T follicular helper cell (primary cell): ENCODE data around the gene CPLX1.
A peak's percentile ranks its signal among the peaks of the same experiment; 100 is the strongest.
"Not testable (repeated sequence)": the region's sequence is repeated elsewhere in the genome, so short reads cannot be mapped to it uniquely, and the experiment has no call there.

ENCODE experiments used
- DNase-seq: peaks from one replicate; pipeline ENCODE4 v3.0.0-alpha.2; 2020; ENCODE audit warnings: low read depth

CPLX1 gene

GRCh38 chr4:791898-792625, 33.9 kb downstream of the CPLX1 start:
- DNase-seq, result peak; percentile 21

- no peak for DNase-seq
Measured at GRCh38 chr4:791252-791897, 34.6 kb downstream of the CPLX1 start.

DNA sequence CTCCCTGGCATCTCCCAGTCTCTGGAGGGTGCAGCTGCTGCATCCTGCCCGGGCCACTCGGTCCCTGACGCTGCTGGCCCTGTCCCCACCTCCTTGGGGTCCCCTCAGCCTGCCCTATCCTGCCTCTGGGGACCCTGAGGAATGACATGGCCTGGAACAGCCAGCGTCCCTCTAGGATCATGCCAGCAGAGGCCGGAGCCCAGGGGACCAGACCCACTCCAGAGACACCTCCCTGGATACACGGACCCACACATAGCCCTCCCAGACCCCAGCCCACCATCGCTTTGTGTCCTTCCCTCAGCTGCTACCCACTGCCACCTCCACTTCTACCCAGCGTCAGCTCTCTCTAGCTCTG, 35.5 kb downstream of the CPLX1 start:
- no peak for DNase-seq

GRCh38 chr4:789571-790465, 36.1 kb downstream of the CPLX1 start:
- DNase-seq, result no peak

DNA sequence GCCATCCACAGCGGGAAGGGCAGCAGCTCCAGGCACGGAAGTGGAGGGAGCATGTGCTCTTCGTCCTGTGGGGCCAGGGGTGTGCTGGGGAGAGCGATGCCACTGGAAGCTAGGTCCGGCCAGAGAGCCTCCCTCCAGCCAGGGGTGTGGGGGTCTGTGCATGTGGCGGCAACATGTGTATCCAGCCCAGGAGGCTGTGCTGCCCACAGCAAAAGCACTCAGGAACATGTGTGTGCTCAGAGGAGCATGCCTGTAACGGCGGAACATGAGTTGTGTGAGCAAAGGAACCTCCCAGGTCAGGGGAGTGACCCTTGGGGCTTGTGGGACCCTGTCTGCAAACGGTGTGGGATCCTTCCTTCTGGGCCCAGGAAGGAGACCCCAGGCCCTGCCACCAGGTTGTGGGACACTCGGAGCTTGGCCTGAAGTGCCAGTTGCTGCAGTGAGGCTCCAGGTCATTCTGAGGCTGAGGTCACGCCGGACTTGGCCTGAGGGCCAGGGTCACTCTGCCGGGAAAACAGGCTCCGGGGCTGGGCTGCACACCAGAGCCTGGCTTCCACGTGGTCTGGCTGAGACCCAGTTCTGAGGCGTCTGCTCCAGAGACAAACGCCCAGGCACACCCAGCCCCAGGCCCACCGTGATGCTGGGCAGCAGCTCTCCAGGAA, 37.2 kb downstream of the CPLX1 start:
- no peak for DNase-seq

GRCh38 chr4:788006-788635, 37.8 kb downstream of the CPLX1 start:
- no peak for DNase-seq

- DNase-seq, result no peak
Measured at GRCh38 chr4:787561-787981, 38.4 kb downstream of the CPLX1 start.

GRCh38 chr4:786861-787300, 39.0 kb downstream of the CPLX1 start:
- no peak for DNase-seq

- DNase-seq, result no peak
Measured at GRCh38 chr4:786074-786741, 39.7 kb downstream of the CPLX1 start.

DNA sequence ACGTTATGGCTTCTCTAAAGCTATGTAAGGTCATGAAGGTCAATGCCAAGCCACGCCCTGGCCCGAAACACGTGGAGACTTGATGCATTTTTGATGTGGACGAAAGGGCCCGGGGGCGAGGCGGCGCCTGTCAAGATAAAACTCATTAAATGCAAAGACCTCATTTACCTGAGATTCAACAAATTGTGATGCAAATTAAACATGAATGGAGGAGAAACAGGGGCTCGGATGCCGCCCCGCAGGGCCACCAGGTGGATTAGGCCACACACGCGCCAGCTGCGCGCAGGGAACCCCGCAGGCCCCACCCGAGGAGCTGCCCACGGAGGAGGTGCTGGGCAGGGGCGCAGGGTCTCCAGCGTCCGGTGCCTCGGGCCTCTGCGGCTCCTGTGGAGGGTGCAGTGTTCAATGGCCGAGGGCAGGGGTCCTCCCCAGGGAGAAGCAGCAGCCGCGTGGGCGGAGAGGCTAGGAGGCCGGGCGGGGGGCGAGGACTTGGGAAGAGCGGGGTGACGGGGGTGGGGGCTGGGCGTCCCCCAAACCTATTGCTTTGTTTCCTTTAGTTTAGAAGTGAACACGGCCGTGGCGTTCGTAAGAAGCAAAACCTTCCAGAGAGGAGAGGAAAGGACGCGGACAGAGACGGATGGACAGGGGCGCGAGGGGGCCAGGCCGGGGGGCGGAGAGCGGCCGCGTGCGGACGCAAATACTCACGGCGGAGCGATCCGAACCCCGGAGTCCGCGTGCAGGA, 40.4 kb downstream of the CPLX1 start:
- DNase-seq, result no peak

GRCh38 chr4:784401-785331, 41.3 kb downstream of the CPLX1 start:
- no peak for DNase-seq

- peak; percentile 97 for DNase-seq
Measured at GRCh38 chr4:781493-782216, 44.3 kb downstream of the CPLX1 start.

DNA sequence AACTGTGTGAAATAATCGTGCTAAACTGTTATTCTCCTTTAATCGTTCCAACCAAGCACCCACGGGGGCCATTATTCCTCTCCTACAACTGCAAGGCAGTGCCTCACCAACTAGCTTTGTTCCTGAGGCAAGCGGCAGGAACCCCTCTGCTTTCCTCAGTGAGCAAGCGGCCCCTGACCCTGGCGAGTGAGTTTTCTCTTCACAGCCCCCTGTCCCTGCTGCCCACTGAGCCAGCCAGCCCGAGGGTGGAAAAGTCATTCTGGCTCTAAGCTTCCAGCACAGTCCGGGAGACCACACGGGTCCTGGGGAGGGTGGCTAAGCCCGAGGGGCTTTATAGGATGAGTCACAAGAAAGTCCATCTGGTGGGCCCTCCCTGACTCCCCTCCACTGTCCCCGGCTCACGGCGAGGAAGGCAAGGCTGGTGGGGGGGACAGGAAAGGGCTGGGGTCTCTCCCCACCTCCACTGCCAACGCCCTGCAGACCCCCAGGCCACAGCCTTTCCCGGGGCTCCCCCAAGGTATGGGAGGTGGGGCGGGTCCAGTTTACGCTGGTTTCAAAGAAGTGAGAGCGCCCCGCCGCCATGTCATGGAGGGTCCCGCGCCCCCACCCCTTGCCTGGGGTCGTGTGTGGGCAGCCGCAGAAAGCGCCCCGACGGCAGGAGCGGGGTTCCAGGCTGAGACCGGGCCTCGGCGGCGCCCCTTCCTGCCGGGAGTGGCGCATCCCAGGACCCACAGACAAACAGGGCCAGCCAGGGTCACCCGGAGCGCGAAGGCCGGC, 45.0 kb downstream of the CPLX1 start:
- DNase-seq, result no peak

- DNase-seq, result not testable (repeated sequence)
Measured at GRCh38 chr4:780255-780654, 45.7 kb downstream of the CPLX1 start.

DNA sequence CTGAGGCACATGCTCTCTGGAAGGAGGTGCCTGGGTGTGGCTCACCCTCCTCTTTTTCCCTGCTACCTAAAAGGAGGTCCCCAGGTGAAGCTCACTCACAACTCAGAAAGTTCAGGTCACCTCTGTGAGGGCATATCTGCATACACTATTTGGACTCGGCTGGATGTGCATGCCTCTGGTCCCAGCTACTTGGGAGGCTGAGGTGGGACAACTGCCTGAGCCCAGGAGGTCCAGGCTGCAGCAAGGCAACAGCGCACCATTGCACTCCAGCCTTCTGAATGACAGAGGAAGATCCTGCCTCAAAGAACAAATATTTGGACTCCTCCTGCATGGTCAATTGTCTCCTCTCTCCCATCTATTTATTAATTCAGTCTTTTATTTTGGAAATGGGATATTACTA, 46.4 kb downstream of the CPLX1 start:
- DNase-seq, result no peak

DNA sequence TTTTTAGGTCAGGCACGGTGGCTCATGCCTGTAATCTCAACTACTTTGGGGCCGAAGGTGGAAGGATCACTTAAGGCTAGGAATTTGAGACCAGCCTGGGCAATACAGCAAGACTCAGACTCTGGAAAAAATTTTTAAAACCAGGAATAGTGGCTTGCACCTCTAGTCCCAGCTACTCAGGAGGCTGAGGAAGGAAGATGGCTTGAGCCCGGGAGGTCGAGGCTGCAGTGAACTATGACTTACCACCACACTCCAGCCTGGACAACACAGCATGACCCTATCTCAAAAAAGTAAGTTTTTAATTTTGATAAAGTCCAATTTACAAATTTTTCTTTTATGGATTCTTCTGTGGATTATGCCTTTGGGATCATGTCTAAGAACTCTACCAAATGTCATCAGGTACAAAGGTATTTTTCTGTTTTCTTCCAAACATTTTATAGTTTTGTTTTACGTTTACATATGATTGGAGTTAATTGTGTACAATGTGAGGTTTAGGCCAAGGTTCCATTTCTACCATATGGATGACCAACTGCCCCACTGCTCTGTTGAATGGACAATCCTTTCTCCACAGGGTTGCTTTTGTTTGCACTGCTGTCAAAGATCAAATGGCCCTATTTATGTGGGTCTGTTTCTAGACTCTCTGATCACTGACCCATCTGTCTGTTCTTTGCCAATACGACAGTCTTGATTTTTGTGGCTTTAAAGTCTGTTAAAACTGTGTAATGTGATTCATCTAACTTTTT, 48.2 kb downstream of the CPLX1 start:
- no peak for DNase-seq
